Heart left ventricle (tissue), 16 donors: Measurements from ENCODE around the gene AP1G2. TPM values are rescaled to one million over a fixed set of nuclear protein-coding genes. Genes with fewer than 3 reads are reported as not detected.

Source experiments
- ATAC-seq, 4 donors: fragments of 200-7000 bp; cut with Tn5 transposase; one replicate each; pipeline ENCODE4 v1.9.1; 2020 to 2022; ENCODE audit warnings: moderate library complexity in 4 of 4, mild to moderate bottlenecking in 3 of 4, moderate number of reproducible peaks in 1 of 4
- DNase-seq, 5 donors: peaks; one replicate each; pipeline ENCODE4 v3.0.0-alpha.2; 2020
- H3K27ac ChIP-seq, 12 donors: fragments of 200-600 bp; sonication (generic) in 4 of 12; one replicate each; pipeline versions ENCODE4 v1.5.0 to v1.8.0; 2016 to 2022; ENCODE audit warnings: mild to moderate bottlenecking in 2 of 12
- H3K27me3 ChIP-seq, 9 donors: fragments of 200-600 bp; sonication (generic) in 2 of 9; one replicate each; pipeline versions ENCODE4 v1.5.1 to v1.8.0; 2016 to 2022; ENCODE audit warnings: mild to moderate bottlenecking in 3 of 9
- H3K36me3 ChIP-seq, 9 donors: fragments of 200-600 bp; sonication (generic) in 2 of 9; one replicate each; pipeline versions ENCODE4 v1.5.0 to v1.8.0; 2018 to 2022; ENCODE audit warnings: mild to moderate bottlenecking in 2 of 9
- H3K4me1 ChIP-seq, 12 donors: fragments of 200-600 bp; sonication (generic) in 4 of 12; one replicate each; pipeline versions ENCODE4 v1.5.0 to v1.8.0; 2016 to 2022; ENCODE audit warnings: mild to moderate bottlenecking in 3 of 12
- H3K4me3 ChIP-seq, 12 donors: fragments of 200-600 bp; sonication (generic) in 4 of 12; one replicate each; pipeline versions ENCODE4 v1.5.0 to v1.8.0; 2017 to 2022; ENCODE audit warnings: mild to moderate bottlenecking in 9 of 12, moderate library complexity in 4 of 12
- H3K9me3 ChIP-seq, 12 donors: fragments of 200-600 bp; sonication (generic) in 4 of 12; one replicate each; pipeline versions ENCODE4 v1.5.0 to v1.8.0; 2016 to 2022; ENCODE audit warnings: mild to moderate bottlenecking in 1 of 12
- POLR2A ChIP-seq, 2 donors: fragments of 450-650 bp; IDR thresholded peaks; one replicate each; pipeline ENCODE4 v1.6.1; 2017; ENCODE audit warnings: antibody characterized with exemption in 2 of 2, mild to moderate bottlenecking in 2 of 2, moderate library complexity in 2 of 2
- WGBS, 4 donors: extraction: QIAGEN DNeasy Blood & Tissue Kit in 2 of 4; methylation state at CpG; one replicate each; pipeline versions ENCODE4 v1.1.5 to v1.1.7; 2013 to 2018; 5-methylcytosine and 5-hydroxymethylcytosine counted together
- intact Hi-C, 10 donors: fragments of 100-400 bp; cut with DNase I; formaldehyde crosslinking; loops; one replicate each; pipeline versions ENCODE4 v1.11.1 to v1.14.2; 2022
- long read RNA-seq, 3 donors: library from polyadenylated mRNA; unstranded; transcript quantifications; one replicate each; pipeline ENCODE4 v2.0.0, GENCODE V29; 2020 to 2021
- polyA plus RNA-seq, 2 donors: library from polyadenylated mRNA; stranded (reverse); fragments of 200-250 nt; gene quantifications; one replicate each; pipeline ENCODE4 v1.2.3, GENCODE V29; 2013
- total RNA-seq, 9 donors: library from RNA; depleted of rRNA in 2 of 9; stranded (reverse); fragments of >200 nt in 2 of 9; fragmentation: NEBNext Ultra II Directional in 3 of 9; extraction: Animal tissue kit (Norgen Biotek cat#: 25700) in 3 of 9; gene quantifications; one replicate each; pipeline versions ENCODE4 v1.1.0 to v1.2.4, GENCODE V29; 2016 to 2023
- TF ChIP-seq, protein P1 (sequence below), 12 donors: fragments of 200-600 bp; sonication (generic) in 4 of 12; IDR thresholded peaks; one replicate each; pipeline versions ENCODE4 v1.5.0 to v1.8.0; 2018 to 2022; ENCODE audit warnings: antibody characterized with exemption in 12 of 12, mild to moderate bottlenecking in 5 of 12
- donor health status: ischemic (EF 13 %, LVEDD 7.1; RV severe dilation, severe dysfunction).
- donor health status: healthy with polysubstance abuse.
- donor health status: DM: no; HTN: yes; CAD: no.
- donor health status: DM: no; HTN: no; CAD: no.
- donor health status: ischemic (EF 25% LVEDD 6.9; RV normal size, moderate dysfunction).
- donor health status: ischemic (EF 25% LVEDD 5.7; RV mildly dilated, moderate dysfunction).
- donor health status: healthy.
- donor health status: DM: yes; HTN: yes; CAD: no.
- donor health status: ischemic (EF 35%, LVEDD 5.7; RV mildly dilated, moderate dysfunction).
- donor health status: nonischemic (EF 11% LVEDD 7.7; RV severe dilation, severe dysfunction).
- donor health status: DM: yes; HTN: yes; CAD: no.
- donor health status: PGD.
- donor health status: ischemic (EF 29% LVEDD 5.4; RV normal size, mild dysfunction).
- donor health status: nonischemic (EF 23%, LVEDD 6.1; RV moderate dilation, normal function).

The AP1G2 gene, protein sequence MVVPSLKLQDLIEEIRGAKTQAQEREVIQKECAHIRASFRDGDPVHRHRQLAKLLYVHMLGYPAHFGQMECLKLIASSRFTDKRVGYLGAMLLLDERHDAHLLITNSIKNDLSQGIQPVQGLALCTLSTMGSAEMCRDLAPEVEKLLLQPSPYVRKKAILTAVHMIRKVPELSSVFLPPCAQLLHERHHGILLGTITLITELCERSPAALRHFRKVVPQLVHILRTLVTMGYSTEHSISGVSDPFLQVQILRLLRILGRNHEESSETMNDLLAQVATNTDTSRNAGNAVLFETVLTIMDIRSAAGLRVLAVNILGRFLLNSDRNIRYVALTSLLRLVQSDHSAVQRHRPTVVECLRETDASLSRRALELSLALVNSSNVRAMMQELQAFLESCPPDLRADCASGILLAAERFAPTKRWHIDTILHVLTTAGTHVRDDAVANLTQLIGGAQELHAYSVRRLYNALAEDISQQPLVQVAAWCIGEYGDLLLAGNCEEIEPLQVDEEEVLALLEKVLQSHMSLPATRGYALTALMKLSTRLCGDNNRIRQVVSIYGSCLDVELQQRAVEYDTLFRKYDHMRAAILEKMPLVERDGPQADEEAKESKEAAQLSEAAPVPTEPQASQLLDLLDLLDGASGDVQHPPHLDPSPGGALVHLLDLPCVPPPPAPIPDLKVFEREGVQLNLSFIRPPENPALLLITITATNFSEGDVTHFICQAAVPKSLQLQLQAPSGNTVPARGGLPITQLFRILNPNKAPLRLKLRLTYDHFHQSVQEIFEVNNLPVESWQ
- 10 to 100 TPM in 5 of 9 donors, 1 to 10 TPM in 4; 7.2 to 33.8 (median 11.6) TPM for total RNA-seq
- 10 to 100 TPM in 1 of 2 donors, 1 to 10 TPM in 1; 8.8 to 16.6 TPM for polyA plus RNA-seq
- long read RNA-seq, donor 1, partial matches to known transcripts, result 3 of 6 reads
- long read RNA-seq, donor 1, other reads (novel, unspliced or antisense), result 3 of 6 reads
- long read RNA-seq, donor 2, partial matches to known transcripts, result 1 of 24 reads
- long read RNA-seq, donor 2, other reads (novel, unspliced or antisense), result 18 of 24 reads
- long read RNA-seq, donor 3, partial matches to known transcripts, result 3 of 15 reads
- long read RNA-seq, donor 3, other reads (novel, unspliced or antisense), result 9 of 15 reads

DNA sequence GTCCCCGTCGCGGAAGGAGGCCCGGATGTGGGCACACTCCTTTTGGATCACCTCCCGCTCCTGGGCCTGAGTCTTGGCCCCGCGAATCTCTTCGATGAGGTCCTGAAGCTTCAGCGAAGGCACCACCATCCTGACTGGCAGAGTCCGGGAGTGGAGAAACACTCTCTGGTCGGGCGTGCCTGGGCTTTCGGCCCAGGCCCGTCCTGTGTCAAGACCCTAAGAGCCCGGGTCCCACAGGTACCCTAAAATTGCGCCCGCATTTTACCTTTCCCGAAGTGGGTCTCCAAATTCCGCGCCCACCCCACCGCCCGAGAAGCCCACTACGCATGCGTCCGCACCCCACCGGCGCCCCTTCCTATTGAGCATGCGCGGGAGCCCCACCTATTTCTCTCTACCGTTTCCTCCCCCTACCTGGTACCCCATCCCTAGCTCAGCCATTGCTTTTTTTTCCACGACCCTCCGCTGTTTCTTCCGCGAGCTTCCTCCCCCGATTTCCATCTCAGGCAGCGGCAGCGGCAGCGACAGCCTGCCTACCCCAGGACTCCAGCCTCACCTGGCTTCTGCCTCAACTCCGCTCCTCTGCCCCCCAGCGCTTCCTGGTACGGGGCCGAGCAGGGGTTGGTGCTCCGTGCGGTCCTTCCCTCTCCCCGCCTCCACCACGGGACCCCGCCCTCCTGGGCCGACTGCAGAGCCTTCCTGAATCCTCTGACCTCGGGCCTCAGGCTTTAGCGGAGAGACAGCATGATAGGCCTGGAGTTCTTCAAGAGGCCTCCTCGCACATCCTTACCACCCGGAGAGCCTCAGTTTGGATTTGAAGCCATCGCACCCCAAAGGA, at the start of gene AP1G2:
TSS of gene AP1G2 (minus strand) at position 606 of the 835 bp plus-strand sequence. CDS start at position 129, 477 bp downstream.
- DNase-seq (peak; percentile 84 to 92 (median 88)), ATAC-seq (peak; percentile 55 to 82 (median 72))
- intact Hi-C loops, result loop anchor here in 6 of 10 donors (10.0 kb wide), 2 partner anchors 243 to 303 kb away; partner anchors contain the start of gene PABPN1 (in 5 of the 6)
- Histone ChIP-seq H3K36me3 (peaks cover 0 to 31% (median 0%) of the 10 kb centered on the region in 9 donors), H3K27ac (peak within 1 kb of the TSS in 11 of 12 donors; percentile 38 to 77 (median 64)), H3K4me3 (peak within 1 kb of the TSS; percentile 19 to 80 (median 66)), H3K27me3 (peaks cover 0 to 11% (median 0%) of the 10 kb centered on the region in 9 donors), H3K9me3 (no peaks in the 10 kb centered on the region), H3K4me1 (peaks cover 0 to 40% (median 10%) of the 10 kb centered on the region in 12 donors)
- TF ChIP-seq, protein P1, sequence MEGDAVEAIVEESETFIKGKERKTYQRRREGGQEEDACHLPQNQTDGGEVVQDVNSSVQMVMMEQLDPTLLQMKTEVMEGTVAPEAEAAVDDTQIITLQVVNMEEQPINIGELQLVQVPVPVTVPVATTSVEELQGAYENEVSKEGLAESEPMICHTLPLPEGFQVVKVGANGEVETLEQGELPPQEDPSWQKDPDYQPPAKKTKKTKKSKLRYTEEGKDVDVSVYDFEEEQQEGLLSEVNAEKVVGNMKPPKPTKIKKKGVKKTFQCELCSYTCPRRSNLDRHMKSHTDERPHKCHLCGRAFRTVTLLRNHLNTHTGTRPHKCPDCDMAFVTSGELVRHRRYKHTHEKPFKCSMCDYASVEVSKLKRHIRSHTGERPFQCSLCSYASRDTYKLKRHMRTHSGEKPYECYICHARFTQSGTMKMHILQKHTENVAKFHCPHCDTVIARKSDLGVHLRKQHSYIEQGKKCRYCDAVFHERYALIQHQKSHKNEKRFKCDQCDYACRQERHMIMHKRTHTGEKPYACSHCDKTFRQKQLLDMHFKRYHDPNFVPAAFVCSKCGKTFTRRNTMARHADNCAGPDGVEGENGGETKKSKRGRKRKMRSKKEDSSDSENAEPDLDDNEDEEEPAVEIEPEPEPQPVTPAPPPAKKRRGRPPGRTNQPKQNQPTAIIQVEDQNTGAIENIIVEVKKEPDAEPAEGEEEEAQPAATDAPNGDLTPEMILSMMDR (IDR thresholded peaks at IDR 0.05), result no peak
- peak in 1 of 2 donors; percentile 39 for TF ChIP-seq POLR2A (IDR thresholded peaks at IDR 0.05)
- 2 to 4% (median 3%) methylated on average over 50 to 53 of the region's 53 CpGs for WGBS, 4 donors

DNA sequence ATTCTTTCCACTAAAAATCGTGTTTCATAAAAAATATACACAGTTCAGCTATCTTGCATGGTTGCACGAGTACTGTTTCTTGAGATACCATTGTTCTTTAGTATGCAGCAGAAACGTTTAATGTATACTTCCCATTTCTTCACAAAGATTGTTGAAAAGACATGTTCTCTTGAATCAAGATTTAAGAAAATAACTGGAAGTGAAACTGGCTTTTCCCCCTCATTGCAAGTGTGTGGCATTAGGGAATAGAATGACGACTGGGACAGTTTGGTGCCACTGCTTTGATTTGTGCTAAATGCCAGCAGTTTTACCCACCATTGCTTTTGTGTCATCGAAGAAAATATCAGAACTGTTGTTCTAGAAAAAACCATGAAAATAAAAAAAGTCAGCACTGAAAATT, 48.3 kb upstream of the AP1G2 start:
- Histone ChIP-seq H3K9me3 (no peaks in the 10 kb centered on the region), H3K4me3 (no peak overlapping the region), H3K4me1 (peaks cover 0 to 3% (median 0%) of the 10 kb centered on the region in 12 donors), H3K27me3 (peaks cover 0 to 11% (median 0%) of the 10 kb centered on the region in 9 donors), H3K27ac (no peak overlapping the region), H3K36me3 (no peaks in the 10 kb centered on the region)
- no peak for ATAC-seq
- intact Hi-C loops, result no loop called here
- TF ChIP-seq, protein P1 (IDR thresholded peaks at IDR 0.05), result no peak
- TF ChIP-seq POLR2A (IDR thresholded peaks at IDR 0.05), result no peak
- no peak for DNase-seq
- 50 to 60% (median 56%) methylated on average over 5 of the region's 5 CpGs for WGBS, 4 donors

DNA sequence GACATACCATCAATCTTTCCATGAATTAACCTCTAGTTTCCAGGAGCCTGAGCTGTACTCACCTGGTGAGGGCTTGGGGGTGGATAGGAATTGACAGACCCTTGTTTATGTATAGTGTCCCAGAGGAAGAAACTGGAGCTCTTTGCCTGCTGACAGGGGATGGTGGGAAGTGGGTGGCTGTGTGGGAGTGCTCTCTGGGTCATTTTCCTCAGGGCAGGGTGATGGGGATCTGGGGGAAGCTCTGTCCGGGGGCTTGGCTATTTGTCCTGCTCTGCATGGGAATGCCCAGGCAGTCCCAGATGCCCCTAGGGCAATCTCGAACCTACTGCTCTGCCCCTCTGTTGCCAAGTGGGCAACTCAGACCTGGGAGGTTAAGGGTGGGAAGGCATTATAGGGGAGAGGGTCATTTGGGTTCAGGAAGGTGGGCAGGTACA, 46.8 kb upstream of the AP1G2 start:
- H3K4me3 ChIP-seq, result no peak overlapping the region
- no peak for DNase-seq
- peaks cover 0 to 11% (median 0%) of the 10 kb centered on the region in 9 donors for H3K27me3 ChIP-seq
- no peaks in the 10 kb centered on the region for H3K9me3 ChIP-seq
- no peaks in the 10 kb centered on the region for H3K36me3 ChIP-seq
- peaks cover 0 to 8% (median 0%) of the 10 kb centered on the region in 12 donors for H3K4me1 ChIP-seq
- ATAC-seq, result no peak
- H3K27ac ChIP-seq, result no peak overlapping the region
- intact Hi-C loops, result no loop called here
- no peak for TF ChIP-seq POLR2A (IDR thresholded peaks at IDR 0.05)
- TF ChIP-seq, protein P1 (IDR thresholded peaks at IDR 0.05), result no peak
- 39 to 62% (median 58%) methylated on average over 2 of the region's 2 CpGs for WGBS, 4 donors
